Measurements from ENCODE around the gene KLHL42. TPM values are rescaled to one million over a fixed set of nuclear protein-coding genes. Genes with fewer than 3 reads are reported as not detected.

KLHL42 gene
- total and polyA plus RNA-seq, 2 of the 8 experiments (the other 6 are each of a cell fraction or from before 2014, with no cell fraction given) = 13.6 to 21.6 TPM

DNA sequence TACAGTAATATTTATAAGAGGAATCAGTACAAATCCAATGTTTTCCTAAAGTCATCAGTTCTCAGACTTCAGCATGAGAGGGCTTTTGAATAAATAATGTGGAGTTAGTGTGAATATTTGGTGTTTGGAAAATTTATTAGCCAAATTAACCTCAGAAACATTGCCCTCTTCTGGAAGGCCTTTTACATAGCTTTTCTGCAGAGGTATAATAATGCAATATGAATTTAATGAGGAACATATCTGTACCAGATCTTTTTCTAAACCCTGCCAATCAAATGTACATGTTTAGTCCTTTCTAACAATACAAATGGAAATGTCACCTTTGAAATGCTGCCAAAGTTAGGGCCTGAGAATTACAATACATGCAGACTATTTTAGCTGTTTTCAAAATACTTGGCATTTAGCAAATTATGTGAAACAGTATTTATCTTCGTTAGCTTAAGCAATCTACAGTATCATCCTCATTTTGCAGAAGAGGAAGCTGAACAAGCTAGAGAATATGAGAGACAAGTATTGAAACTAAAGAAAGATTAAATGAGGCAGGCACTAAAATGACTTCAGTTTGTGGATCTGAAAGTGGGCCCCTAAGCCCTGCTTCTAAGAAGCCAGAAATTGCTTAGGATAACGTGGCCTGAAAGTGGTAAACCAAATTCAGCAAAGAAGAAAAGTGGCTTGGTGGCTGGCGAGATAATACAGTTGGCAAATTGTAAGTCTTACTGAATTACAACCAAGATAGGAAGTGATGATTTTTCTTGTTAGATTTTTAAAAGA lies 60.4 kb downstream of the KLHL42 start (continued):
- TF ChIP-seq, protein P1, sequence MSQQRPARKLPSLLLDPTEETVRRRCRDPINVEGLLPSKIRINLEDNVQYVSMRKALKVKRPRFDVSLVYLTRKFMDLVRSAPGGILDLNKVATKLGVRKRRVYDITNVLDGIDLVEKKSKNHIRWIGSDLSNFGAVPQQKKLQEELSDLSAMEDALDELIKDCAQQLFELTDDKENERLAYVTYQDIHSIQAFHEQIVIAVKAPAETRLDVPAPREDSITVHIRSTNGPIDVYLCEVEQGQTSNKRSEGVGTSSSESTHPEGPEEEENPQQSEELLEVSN (IDR thresholded peaks at IDR 0.05) = no peak

Measured in H1 (cell line).